ENCODE measurements around the gene ATRNL1. TPM values are rescaled to one million over a fixed set of nuclear protein-coding genes. Genes with fewer than 3 reads are reported as not detected.

ATRNL1 gene
- total RNA-seq, 1 experiment from 2014 or later = not detected

GRCh38 chr10:115662422-115662821, 569.3 kb downstream of the ATRNL1 start:
- ChIA-PET POLR2A (ENCODE audit: unreplicated experiment) (no interaction called here), CTCF (no interaction called here)
- Histone ChIP-seq H2AFZ (ENCODE audit: low read length) (no peak overlapping the region), H3K9me2 (replicated peaks; ENCODE audit: low read length) (no peaks in the 10 kb centered on the region), H4K20me1 (ENCODE audit: low read length) (no peaks in the 10 kb centered on the region), H3K9me3 (ENCODE audit: low read length) (no peaks in the 10 kb centered on the region), H3K9ac (ENCODE audit: low read length) (no peak overlapping the region), H3K4me2 (ENCODE audit: low read length) (no peak overlapping the region), H3F3A (ENCODE audit: low read length, unreplicated experiment) (no peaks in the 10 kb centered on the region), H3K4me1 (ENCODE audit: insufficient read depth, low read length) (no peaks in the 10 kb centered on the region), H3K79me2 (ENCODE audit: low read length) (no peaks in the 10 kb centered on the region), H3K36me3 (ENCODE audit: low read depth, low read length) (no peaks in the 10 kb centered on the region), H3K27ac (ENCODE audit: low read length) (no peak overlapping the region), H3K27me3 (ENCODE audit: low read length) (no peaks in the 10 kb centered on the region), H3K4me3 (ENCODE audit: low read length) (no peak overlapping the region)
- TF ChIP-seq EZH2 (IDR thresholded peaks at IDR 0.05; ENCODE audit: low read length, unreplicated experiment) = no peak
- no TSS peak for BruUV-seq (replicated peaks)
- intact Hi-C loops (cut with micrococcal nuclease) = no loop called here
- ATAC-seq (no peak), DNase-seq (no peak)

- TF ChIP-seq, protein P1, sequence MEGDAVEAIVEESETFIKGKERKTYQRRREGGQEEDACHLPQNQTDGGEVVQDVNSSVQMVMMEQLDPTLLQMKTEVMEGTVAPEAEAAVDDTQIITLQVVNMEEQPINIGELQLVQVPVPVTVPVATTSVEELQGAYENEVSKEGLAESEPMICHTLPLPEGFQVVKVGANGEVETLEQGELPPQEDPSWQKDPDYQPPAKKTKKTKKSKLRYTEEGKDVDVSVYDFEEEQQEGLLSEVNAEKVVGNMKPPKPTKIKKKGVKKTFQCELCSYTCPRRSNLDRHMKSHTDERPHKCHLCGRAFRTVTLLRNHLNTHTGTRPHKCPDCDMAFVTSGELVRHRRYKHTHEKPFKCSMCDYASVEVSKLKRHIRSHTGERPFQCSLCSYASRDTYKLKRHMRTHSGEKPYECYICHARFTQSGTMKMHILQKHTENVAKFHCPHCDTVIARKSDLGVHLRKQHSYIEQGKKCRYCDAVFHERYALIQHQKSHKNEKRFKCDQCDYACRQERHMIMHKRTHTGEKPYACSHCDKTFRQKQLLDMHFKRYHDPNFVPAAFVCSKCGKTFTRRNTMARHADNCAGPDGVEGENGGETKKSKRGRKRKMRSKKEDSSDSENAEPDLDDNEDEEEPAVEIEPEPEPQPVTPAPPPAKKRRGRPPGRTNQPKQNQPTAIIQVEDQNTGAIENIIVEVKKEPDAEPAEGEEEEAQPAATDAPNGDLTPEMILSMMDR (conservative IDR thresholded peaks at IDR 0.05; ENCODE audit: low read depth, low read length) = no peak
- no peak for TF ChIP-seq EZH2 (IDR thresholded peaks at IDR 0.05; ENCODE audit: low read length, unreplicated experiment)
- TF ChIP-seq EZH2phosphoT487 (IDR thresholded peaks at IDR 0.05; ENCODE audit: borderline replicate concordance, low read length) = no peak
- DNase-seq = no peak
- H3F3A ChIP-seq (ENCODE audit: low read length, unreplicated experiment) = no peaks in the 10 kb centered on the region
- no peaks in the 10 kb centered on the region for H3K9me3 ChIP-seq (ENCODE audit: low read length)
- no peak overlapping the region for H3K4me3 ChIP-seq (ENCODE audit: low read length)
- no TSS peak for BruUV-seq (replicated peaks)
- no peaks in the 10 kb centered on the region for H4K20me1 ChIP-seq (ENCODE audit: low read length)
- no peak overlapping the region for H2AFZ ChIP-seq (ENCODE audit: low read length)
- intact Hi-C loops (cut with micrococcal nuclease) = no loop called here
- ChIA-PET CTCF (no interaction called here), POLR2A (ENCODE audit: unreplicated experiment) (no interaction called here)
- no peaks in the 10 kb centered on the region for H3K79me2 ChIP-seq (ENCODE audit: low read length)
- ATAC-seq = no peak
- no peaks in the 10 kb centered on the region for H3K9me2 ChIP-seq (replicated peaks; ENCODE audit: low read length)
- H3K4me2 ChIP-seq (ENCODE audit: low read length) = no peak overlapping the region
- no peak overlapping the region for H3K27ac ChIP-seq (ENCODE audit: low read length)
- no peaks in the 10 kb centered on the region for H3K27me3 ChIP-seq (ENCODE audit: low read length)
- no peaks in the 10 kb centered on the region for H3K4me1 ChIP-seq (ENCODE audit: insufficient read depth, low read length)
- H3K36me3 ChIP-seq (ENCODE audit: low read depth, low read length) = no peaks in the 10 kb centered on the region
- H3K9ac ChIP-seq (ENCODE audit: low read length) = no peak overlapping the region
Observed at GRCh38 chr10:115665549-115665948, 572.4 kb downstream of the ATRNL1 start.

DNA sequence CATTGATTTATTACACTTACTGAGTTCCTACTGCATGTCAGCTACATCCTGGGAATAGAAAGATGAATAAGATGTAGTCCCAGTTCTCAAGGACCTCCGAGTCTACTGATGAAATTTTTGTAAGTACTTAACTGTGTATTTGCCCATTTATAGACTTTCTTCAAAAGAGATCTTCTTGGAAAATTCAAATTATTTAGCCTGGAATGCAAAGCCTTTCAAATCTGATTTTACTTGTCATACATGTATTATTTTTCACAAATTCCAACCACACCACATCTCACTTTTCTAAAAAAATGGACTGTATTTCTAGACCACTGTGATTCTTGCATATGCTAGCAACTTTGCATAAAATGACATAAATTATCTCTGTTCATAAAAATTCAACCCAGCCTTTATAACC, 581.3 kb downstream of the ATRNL1 start:
- H3K4me2 ChIP-seq (ENCODE audit: low read length) = no peak overlapping the region
- TF ChIP-seq EZH2 (IDR thresholded peaks at IDR 0.05; ENCODE audit: low read length, unreplicated experiment) (no peak), EZH2phosphoT487 (IDR thresholded peaks at IDR 0.05; ENCODE audit: borderline replicate concordance, low read length) (no peak)
- TF ChIP-seq, protein P1 (conservative IDR thresholded peaks at IDR 0.05; ENCODE audit: low read depth, low read length) = no peak
- H3K9me2 ChIP-seq (replicated peaks; ENCODE audit: low read length) = no peaks in the 10 kb centered on the region
- CTCF ChIA-PET = no interaction called here
- no peak for ATAC-seq
- H3K27ac ChIP-seq (ENCODE audit: low read length) = no peak overlapping the region
- H3F3A ChIP-seq (ENCODE audit: low read length, unreplicated experiment) = no peaks in the 10 kb centered on the region
- H3K9me3 ChIP-seq (ENCODE audit: low read length) = no peaks in the 10 kb centered on the region
- no peaks in the 10 kb centered on the region for H3K79me2 ChIP-seq (ENCODE audit: low read length)
- POLR2A ChIA-PET (ENCODE audit: unreplicated experiment) = no interaction called here
- no peaks in the 10 kb centered on the region for H3K27me3 ChIP-seq (ENCODE audit: low read length)
- BruUV-seq (replicated peaks) = no TSS peak
- no peak overlapping the region for H2AFZ ChIP-seq (ENCODE audit: low read length)
- no peaks in the 10 kb centered on the region for H4K20me1 ChIP-seq (ENCODE audit: low read length)
- no peak overlapping the region for H3K4me3 ChIP-seq (ENCODE audit: low read length)
- H3K4me1 ChIP-seq (ENCODE audit: insufficient read depth, low read length) = no peaks in the 10 kb centered on the region
- no peaks in the 10 kb centered on the region for H3K36me3 ChIP-seq (ENCODE audit: low read depth, low read length)
- intact Hi-C loops (cut with micrococcal nuclease) = no loop called here
- H3K9ac ChIP-seq (ENCODE audit: low read length) = no peak overlapping the region
- DNase-seq = no peak
